HG03045 (cell line): ENCODE measurements around the gene TCF12.

Experiments
- ATAC-seq: cut with Tn5 transposase; IDR thresholded peaks from one replicate; pipeline ENCODE4 v1.9.1; 2021; ENCODE audit warnings: mild to moderate bottlenecking, moderate library complexity; ENCODE audit not compliant: unreplicated experiment

The TCF12 gene

GRCh38 chr15:57236561-57237300 is 318.3 kb downstream of the TCF12 start:
- no peak for ATAC-seq

GRCh38 chr15:57237301-57237642 is 318.8 kb downstream of the TCF12 start:
- no peak for ATAC-seq

DNA sequence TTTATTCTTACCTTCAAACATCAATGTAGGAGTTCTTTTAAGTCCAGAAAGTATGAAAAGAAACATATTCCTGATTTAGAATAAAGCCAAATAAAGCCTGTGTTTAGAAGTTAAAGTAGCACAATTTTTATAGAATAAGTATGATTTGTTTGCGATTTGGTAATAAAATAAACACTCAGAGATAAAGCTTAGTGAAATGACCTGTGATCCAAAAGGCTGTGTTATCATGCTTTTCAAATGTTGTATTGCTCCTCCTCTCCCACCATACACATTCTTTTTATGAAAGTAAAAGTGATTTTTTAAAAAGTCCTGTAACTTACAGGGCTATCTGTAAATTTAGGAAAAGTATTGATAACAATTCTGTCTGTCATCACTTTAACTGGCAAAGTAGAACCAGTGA is 319.2 kb downstream of the TCF12 start:
- no peak for ATAC-seq

DNA sequence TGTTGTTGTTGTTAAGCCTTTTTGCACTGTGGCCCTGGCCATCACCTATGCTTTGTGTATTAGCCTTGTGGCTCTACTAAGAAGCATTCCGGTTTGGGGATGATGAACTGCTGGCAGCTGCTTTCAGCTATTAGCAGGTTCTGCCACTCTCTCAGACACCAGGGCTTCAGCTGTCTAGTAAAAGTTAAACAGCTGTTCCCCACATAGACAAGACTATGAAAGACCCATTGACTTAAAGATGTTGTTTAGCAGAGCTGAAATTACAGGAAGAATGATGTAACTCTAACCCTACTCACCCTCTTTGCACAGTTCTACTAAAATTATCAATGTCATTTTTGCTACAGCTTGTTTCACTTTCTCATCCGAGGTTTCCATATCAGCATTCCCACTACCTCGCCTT is 326.7 kb downstream of the TCF12 start:
- no peak for ATAC-seq

DNA sequence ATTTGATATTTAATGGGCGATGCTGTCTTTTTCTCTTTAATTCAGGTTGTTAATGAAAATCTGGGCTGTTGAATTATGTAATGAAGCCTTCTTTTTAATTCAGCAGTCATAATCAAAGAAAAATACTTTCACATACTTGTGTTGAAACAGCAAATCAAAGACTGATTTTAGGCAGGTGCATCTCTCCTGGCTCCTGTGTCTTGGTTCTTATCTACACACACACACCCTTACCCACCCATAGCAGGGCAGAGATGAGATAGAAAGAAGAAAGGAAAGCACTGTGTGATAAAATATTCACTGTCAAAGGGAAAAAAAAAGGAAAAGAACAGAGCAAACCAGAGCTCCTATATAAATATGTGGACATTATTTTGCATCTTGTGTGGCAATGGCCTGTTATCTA is 327.3 kb downstream of the TCF12 start:
- no peak for ATAC-seq

- ATAC-seq = no peak
Observed at GRCh38 chr15:57248074-57248473, 329.6 kb downstream of the TCF12 start.

- no peak for ATAC-seq
Observed at GRCh38 chr15:57251308-57251707, 332.9 kb downstream of the TCF12 start.

GRCh38 chr15:57251941-57252340 is 333.5 kb downstream of the TCF12 start:
- no peak for ATAC-seq

DNA sequence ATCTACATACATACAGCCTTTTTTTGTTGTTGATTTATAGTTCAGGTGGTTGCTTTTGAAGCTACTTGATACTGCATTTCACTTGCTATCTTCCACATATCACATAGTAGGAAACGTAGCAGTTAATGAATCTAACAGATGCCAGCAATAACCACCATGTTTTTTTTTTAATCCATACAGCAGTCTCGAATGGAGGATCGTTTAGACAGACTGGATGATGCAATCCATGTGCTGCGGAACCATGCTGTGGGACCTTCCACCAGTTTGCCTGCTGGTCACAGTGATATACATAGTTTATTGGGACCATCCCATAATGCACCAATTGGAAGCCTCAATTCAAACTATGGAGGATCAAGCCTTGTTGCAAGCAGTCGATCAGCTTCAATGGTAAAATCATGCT is 334.6 kb downstream of the TCF12 start:
- ATAC-seq = no peak

DNA sequence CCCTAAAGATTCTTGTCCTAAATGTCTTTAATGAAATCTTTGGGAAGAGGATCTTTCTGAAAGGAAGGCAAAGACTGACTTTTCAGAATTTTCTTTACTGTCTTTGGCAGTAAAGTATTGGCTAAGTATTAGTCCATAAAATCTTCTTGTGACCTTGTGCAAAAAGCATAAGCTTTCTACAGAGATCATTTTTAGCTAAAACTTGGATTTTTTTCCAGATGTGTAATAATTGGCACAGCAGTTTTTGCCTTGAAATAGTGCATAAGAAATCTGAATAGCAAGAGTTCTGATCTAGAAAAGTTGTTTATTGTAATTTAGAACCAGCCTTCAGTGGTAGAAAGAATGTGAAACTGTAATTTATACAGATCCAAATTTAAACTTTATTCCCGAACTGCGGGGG is 335.1 kb downstream of the TCF12 start:
- no peak for ATAC-seq

GRCh38 chr15:57255751-57256341 is 337.4 kb downstream of the TCF12 start:
- no peak for ATAC-seq

DNA sequence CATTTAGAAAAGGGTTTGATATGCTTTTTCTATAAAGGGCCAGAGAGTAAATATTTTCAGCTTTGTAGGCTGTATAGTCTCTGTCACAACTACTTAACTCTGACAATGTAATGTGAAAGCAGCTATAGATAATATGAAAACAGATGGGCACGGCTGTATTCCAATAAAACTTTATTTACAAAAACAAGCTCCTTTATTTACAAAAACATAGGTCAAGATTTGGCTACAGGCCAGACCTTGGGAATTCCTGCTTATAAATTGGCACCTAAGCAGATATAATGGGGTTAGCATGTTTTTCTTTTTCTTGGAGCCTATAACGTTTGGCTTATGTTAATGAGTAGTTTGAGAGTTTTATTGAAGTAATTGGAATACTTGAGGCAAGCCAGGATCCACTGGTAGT is 338.5 kb downstream of the TCF12 start:
- ATAC-seq = no peak

GRCh38 chr15:57259568-57260040 is 341.2 kb downstream of the TCF12 start:
- ATAC-seq = no peak

DNA sequence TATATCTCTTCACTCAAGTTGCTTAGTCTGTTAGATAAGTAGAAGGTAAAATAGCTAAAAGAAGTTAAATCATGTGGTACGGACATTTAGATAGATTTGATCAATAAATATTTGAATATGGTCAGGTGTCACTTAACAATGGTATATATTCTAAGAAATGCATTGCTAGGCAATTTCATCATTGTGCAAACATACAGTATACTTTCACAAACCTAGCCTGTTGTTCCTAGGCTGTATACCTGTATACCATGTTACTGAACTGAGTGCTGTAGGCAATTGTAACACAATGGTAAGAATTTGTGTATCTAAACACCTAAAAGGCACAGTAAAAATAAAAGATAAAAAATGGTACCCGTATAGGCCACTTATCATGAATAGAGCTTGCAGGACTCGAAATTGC is 345.1 kb downstream of the TCF12 start:
- ATAC-seq = no peak

DNA sequence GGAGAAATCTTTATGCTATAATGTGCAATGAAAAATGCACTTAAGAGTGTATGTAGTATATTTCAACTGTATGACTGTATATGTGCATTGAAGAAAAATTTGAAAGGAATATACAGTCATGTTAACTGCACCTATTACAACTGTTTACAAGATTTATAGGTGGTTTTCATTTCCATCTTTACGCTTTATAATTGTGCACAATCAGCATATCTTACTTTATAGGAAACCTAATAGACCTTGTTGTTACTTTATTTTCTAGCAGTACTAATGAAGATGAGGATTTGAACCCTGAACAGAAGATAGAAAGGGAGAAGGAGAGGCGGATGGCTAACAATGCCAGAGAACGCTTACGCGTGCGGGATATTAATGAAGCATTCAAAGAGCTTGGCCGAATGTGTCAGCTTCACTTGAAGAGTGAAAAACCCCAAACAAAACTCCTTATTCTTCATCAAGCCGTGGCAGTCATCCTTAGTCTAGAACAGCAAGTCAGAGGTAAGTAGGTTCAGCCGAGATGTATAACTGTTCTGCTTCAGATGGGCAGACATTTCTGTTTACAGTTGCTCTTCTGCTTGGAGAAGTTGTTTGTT is 354.4 kb downstream of the TCF12 start:
- no peak for ATAC-seq

DNA sequence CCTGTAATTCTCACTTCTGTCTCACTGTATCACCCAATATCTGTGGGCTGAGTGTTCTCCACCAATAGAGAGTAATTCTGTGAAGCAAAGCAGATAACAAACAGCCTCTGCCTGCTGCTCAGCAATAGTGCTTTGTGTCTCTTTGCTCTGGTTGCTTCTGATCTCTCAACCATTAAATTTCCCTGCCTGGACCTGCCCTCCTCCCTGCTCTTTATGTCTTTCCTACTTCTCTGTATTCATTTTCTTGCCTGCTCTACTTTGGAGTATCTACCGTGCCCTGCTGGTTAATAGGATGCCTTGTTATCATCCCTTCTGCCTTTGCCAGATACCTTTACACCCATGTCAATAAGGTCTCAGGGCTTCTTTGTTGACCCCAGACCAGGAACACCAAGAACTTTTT is 355.0 kb downstream of the TCF12 start:
- no peak for ATAC-seq

- no peak for ATAC-seq
Observed at GRCh38 chr15:57278439-57278838, 360.0 kb downstream of the TCF12 start.

GRCh38 chr15:57280464-57280863 is 362.0 kb downstream of the TCF12 start:
- no peak for ATAC-seq

GRCh38 chr15:57281321-57281720 is 362.9 kb downstream of the TCF12 start:
- ATAC-seq = no peak

GRCh38 chr15:57282686-57283085 is 364.2 kb downstream of the TCF12 start:
- ATAC-seq = no peak

- no peak for ATAC-seq
Observed at GRCh38 chr15:57283774-57284503, 365.5 kb downstream of the TCF12 start.

GRCh38 chr15:57284535-57284934 is 366.1 kb downstream of the TCF12 start:
- ATAC-seq = no peak
